Ectodermal cell (in vitro differentiated cells): ENCODE data around the gene GIPC3.

Experiments
- H3K27ac ChIP-seq: 2 replicates; pipeline ENCODE4 v1.7.0; 2013; ENCODE audit warnings: mild to moderate bottlenecking, low read depth, low read length; ENCODE audit not compliant: insufficient read depth, poor library complexity, severe bottlenecking
- H3K27me3 ChIP-seq: 2 replicates; pipeline ENCODE4 v1.7.0; 2013; ENCODE audit warnings: mild to moderate bottlenecking, low read length; ENCODE audit not compliant: insufficient read depth, control insufficient read depth, poor library complexity, severe bottlenecking
- H3K36me3 ChIP-seq: one replicate; pipeline ENCODE4 v1.7.0; 2013; ENCODE audit warnings: low read length; ENCODE audit not compliant: control insufficient read depth, insufficient read depth
- H3K4me1 ChIP-seq: one replicate; pipeline ENCODE4 v1.7.0; 2013; ENCODE audit warnings: low read length; ENCODE audit not compliant: control insufficient read depth, insufficient read depth
- H3K4me3 ChIP-seq: 2 replicates; pipeline ENCODE4 v1.7.0; 2013; ENCODE audit warnings: low read depth, low read length, control low read depth; ENCODE audit not compliant: insufficient read depth
- H3K9me3 ChIP-seq: 2 replicates; pipeline ENCODE4 v1.7.0; 2013; ENCODE audit warnings: mild to moderate bottlenecking, low read length, moderate library complexity; ENCODE audit not compliant: control insufficient read depth
- WGBS, 2 experiments: methylation state at CpG; one replicate each; pipeline ENCODE4 v1.1.7; 2013; ENCODE audit warnings: missing lambda C conversion rate in 2 of 2; 5-methylcytosine and 5-hydroxymethylcytosine counted together

The GIPC3 gene

GRCh38 chr19:3543150-3544057, 41.9 kb upstream of the GIPC3 start:
- Histone ChIP-seq H3K9me3 (no peaks in the 10 kb centered on the region), H3K27ac (no peak overlapping the region), H3K4me3 (no peak overlapping the region), H3K27me3 (no peaks in the 10 kb centered on the region), H3K36me3 (no peaks in the 10 kb centered on the region), H3K4me1 (peaks cover 13% of the 10 kb centered on the region)
- WGBS, 2 experiments, result 95 to 96% methylated on average over 47 of the region's 47 CpGs

DNA sequence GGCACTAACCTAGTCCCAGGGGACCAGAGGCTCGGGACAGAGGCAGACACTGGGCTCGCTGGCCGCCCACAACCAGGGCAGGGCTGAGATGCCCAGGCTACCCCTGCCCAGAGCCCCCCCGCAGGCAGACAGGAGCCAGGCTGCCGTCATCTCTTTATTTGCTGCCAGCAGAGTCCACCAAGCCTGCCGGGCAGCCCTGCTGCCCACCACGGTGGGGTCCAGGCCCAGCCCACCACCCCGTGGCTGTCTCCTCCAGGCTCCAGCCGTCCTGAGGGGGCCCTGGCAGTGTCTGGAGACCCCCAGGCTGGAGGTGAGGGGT, 41.3 kb upstream of the GIPC3 start:
- 92 to 95% methylated on average over 9 of the region's 9 CpGs for WGBS, 2 experiments
- Histone ChIP-seq H3K36me3 (no peaks in the 10 kb centered on the region), H3K27ac (no peak overlapping the region), H3K4me3 (no peak overlapping the region), H3K4me1 (peaks cover 8% of the 10 kb centered on the region), H3K27me3 (no peaks in the 10 kb centered on the region), H3K9me3 (no peaks in the 10 kb centered on the region)

- Histone ChIP-seq H3K36me3 (no peaks in the 10 kb centered on the region), H3K9me3 (no peaks in the 10 kb centered on the region), H3K4me3 (no peak overlapping the region), H3K27me3 (no peaks in the 10 kb centered on the region), H3K4me1 (peaks cover 8% of the 10 kb centered on the region), H3K27ac (no peak overlapping the region)
- WGBS, 2 experiments, result 58% methylated on average over 30 of the region's 30 CpGs
These were observed 40.3 kb upstream of the GIPC3 start for GRCh38 chr19:3544742-3545668.

- peaks cover 8% of the 10 kb centered on the region for H3K4me1 ChIP-seq
- H3K36me3 ChIP-seq, result no peaks in the 10 kb centered on the region
- H3K27me3 ChIP-seq, result no peaks in the 10 kb centered on the region
- H3K27ac ChIP-seq, result no peak overlapping the region
- H3K4me3 ChIP-seq, result no peak overlapping the region
- H3K9me3 ChIP-seq, result no peaks in the 10 kb centered on the region
- WGBS, 2 experiments, result 93 to 94% methylated on average over 10 of the region's 10 CpGs
These were observed 39.6 kb upstream of the GIPC3 start for GRCh38 chr19:3545669-3546034.

DNA sequence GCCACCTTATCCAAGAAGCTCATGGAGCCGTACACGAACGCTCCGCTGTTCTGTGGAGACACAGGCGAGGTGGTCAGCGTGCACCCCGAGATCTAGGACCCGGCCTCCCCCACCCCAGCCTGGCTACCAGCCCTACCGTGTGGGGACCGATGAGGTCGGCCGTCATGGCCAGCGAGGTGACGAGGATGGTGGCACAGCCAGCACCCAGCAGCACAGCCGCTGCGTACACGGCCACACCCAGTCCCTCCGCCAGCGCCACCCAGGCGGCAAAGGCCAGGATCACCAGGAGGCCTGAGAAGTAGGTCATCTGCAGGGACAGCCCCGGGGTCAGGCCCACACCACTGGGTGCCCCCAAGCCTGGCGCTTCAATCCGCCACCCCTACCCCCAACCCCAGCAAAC, 39.2 kb upstream of the GIPC3 start:
- Histone ChIP-seq H3K27ac (no peak overlapping the region), H3K4me3 (no peak overlapping the region), H3K9me3 (no peaks in the 10 kb centered on the region), H3K27me3 (no peaks in the 10 kb centered on the region), H3K4me1 (peaks cover 8% of the 10 kb centered on the region), H3K36me3 (no peaks in the 10 kb centered on the region)
- 96% methylated on average over 23 of the region's 23 CpGs for WGBS, 2 experiments

DNA sequence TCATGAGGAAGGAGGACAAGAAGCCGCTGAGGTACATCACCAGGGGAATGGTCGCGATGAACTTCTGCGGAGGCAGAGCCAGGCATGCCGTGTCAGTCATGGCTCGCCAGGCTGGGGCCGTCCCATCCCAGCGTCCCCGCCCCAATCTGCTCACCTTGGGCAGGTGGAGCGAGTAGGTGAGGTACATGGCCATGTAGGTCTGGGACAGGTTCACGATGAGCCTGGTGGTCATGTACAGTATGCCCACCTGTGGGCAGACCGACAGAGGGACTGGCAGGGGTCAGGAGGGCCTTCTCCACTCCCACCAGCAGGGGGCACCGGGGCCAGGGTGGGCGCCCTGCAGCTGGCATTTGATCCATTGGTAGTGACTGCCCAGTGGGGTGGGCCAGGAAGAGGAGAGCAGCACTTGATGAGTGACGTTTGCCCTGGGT, 38.0 kb upstream of the GIPC3 start:
- H3K9me3 ChIP-seq, result no peaks in the 10 kb centered on the region
- H3K27me3 ChIP-seq, result no peaks in the 10 kb centered on the region
- no peaks in the 10 kb centered on the region for H3K36me3 ChIP-seq
- H3K4me1 ChIP-seq, result peaks cover 8% of the 10 kb centered on the region
- H3K4me3 ChIP-seq, result no peak overlapping the region
- WGBS, 2 experiments, result 92 to 94% methylated on average over 15 of the region's 15 CpGs
- H3K27ac ChIP-seq, result no peak overlapping the region

DNA sequence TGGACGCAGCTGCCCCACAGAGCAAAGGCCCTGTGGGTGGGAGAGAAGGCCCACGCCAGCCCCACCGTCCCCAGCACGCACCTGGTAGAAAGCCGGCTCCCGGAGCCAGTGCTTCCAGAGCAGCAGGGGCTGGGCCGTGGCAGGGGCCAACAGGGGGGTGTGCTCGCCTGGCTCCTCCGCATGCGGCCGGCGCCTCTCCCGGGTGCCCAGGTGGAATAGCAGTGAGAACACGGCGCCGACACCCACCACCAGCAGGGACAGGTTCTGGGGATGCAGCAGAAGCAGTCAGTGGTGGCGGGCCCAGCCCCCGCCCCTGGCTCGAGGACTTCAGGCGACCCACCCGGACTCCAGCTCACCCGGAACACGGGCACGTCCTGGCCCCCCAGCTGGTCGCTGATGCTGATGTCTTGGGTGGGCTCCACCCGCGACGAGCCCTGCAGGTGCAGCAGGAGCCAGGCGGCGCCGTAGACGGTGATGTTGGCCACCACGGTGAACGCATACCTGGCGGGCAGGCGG, 37.5 kb upstream of the GIPC3 start:
- H3K27me3 ChIP-seq, result no peaks in the 10 kb centered on the region
- no peaks in the 10 kb centered on the region for H3K36me3 ChIP-seq
- no peaks in the 10 kb centered on the region for H3K9me3 ChIP-seq
- 94% methylated on average over 36 of the region's 36 CpGs for WGBS, 2 experiments
- H3K27ac ChIP-seq, result no peak overlapping the region
- H3K4me1 ChIP-seq, result peaks cover 8% of the 10 kb centered on the region
- no peak overlapping the region for H3K4me3 ChIP-seq

DNA sequence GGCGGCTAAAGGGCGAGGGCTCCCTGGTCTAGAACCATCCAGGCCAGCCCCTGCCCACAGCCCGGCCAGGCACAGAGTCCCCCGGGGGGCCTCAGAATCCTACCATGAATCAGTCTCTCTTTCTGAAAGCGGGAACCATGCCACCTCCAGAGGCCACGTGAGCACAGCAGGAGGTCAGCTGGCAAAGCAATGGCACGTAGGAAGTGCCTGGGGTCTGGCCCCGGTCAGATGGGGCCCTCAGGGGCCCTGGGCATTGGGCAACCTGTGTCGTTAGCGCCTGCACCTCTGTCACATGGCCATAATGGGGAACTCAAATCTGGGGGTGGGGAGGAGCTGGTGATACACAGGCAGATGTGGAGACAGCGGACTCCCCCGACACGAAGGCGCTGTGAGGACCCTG, 36.7 kb upstream of the GIPC3 start:
- Histone ChIP-seq H3K36me3 (no peaks in the 10 kb centered on the region), H3K4me3 (no peak overlapping the region), H3K27me3 (no peaks in the 10 kb centered on the region), H3K4me1 (peaks cover 8% of the 10 kb centered on the region), H3K27ac (no peak overlapping the region), H3K9me3 (no peaks in the 10 kb centered on the region)
- 90 to 91% methylated on average over 14 of the region's 14 CpGs for WGBS, 2 experiments

DNA sequence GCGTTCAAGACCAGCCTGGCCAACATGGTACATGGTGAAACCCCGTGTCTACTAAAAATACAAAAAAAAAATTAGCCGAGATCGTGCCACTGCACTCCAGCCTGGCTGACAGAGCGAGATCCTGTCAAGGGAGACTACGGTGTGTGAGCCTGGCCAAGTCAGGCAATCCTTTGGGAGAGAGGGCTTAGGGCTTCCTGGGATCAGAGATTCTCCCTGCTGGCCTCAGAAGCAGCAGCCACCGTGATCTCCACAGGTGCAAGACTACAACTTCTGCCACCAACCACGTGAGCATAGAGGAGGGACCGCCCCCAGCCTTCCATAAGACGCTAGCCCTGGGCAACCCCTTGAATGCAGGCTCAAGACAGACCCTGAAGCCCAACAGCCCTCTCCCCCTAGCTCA, 35.5 kb upstream of the GIPC3 start:
- H3K9me3 ChIP-seq, result no peaks in the 10 kb centered on the region
- no peak overlapping the region for H3K27ac ChIP-seq
- no peaks in the 10 kb centered on the region for H3K36me3 ChIP-seq
- WGBS, 2 experiments, result 90 to 91% methylated on average over 10 of the region's 10 CpGs
- no peaks in the 10 kb centered on the region for H3K27me3 ChIP-seq
- H3K4me3 ChIP-seq, result no peak overlapping the region
- H3K4me1 ChIP-seq, result peaks cover 2% of the 10 kb centered on the region
